GM12872 (cell line): ENCODE results near the gene SKIDA1.

Experiments
- CTCF ChIP-seq: IDR thresholded peaks from 3 replicates; pipeline ENCODE4 v1.5.1; 2011; ENCODE audit warnings: low read depth, mild to moderate bottlenecking, low read length, moderate library complexity; ENCODE audit not compliant: insufficient read depth

Gene SKIDA1

GRCh38 chr10:21498986-21499385, 26.5 kb downstream of the SKIDA1 start:
- TF ChIP-seq CTCF: no peak

GRCh38 chr10:21498377-21498776, 27.1 kb downstream of the SKIDA1 start:
- no peak for TF ChIP-seq CTCF

- TF ChIP-seq CTCF: no peak
Observed at GRCh38 chr10:21497177-21497807, 28.2 kb downstream of the SKIDA1 start.

- peak; percentile 65 for TF ChIP-seq CTCF
Observed at GRCh38 chr10:21496343-21497176, 28.9 kb downstream of the SKIDA1 start.

- TF ChIP-seq CTCF: peak; percentile 87
Observed at GRCh38 chr10:21495752-21496342, 29.6 kb downstream of the SKIDA1 start.

GRCh38 chr10:21495002-21495751, 30.3 kb downstream of the SKIDA1 start:
- no peak for TF ChIP-seq CTCF
